Endothelial cell of umbilical vein (primary cell): ENCODE measurements around the gene GFER. TPM values are rescaled to one million over a fixed set of nuclear protein-coding genes. Genes with fewer than 3 reads are reported as not detected.

Source experiments
- BruUV-seq: library from RNA; stranded (reverse); fragments of 400-500 nt; replicated peaks from 2 replicates; lab custom pipeline; 2021; lab: Mats Ljungman, UMichigan
- CTCF ChIA-PET: fragments of 300-600, 350-600 bp; sonication (Branson Sonifier 250); formaldehyde crosslinking; loops from one replicate; lab custom pipeline; 2021; ENCODE audit warnings: antibody characterized with exemption, inconsistent platforms; lab: Charles Lee
- POLR2A ChIA-PET: fragments of 300-600, 350-600 bp; sonication (Branson Sonifier 250); formaldehyde crosslinking; loops from one replicate; lab custom pipeline; 2021; ENCODE audit warnings: antibody characterized with exemption, inconsistent platforms; lab: Charles Lee
- DNase-seq: peaks from one replicate; pipeline ENCODE4 v3.0.0-alpha.2; 2011; ENCODE audit warnings: low read depth, low spot score
- FAIRE-seq: peaks from 2 replicates; lab custom pipeline; 2011; peaks lifted over from hg19 to GRCh38; lab: Jason Lieb, UNC
- H2AFZ ChIP-seq: 2 replicates; pipeline ENCODE4 v1.6.0; 2012; ENCODE audit warnings: low read depth, low read length, control low read depth, inconsistent platforms
- H3K27ac ChIP-seq: 2 replicates; pipeline ENCODE4 v1.5.1; 2011; ENCODE audit warnings: low read depth, mild to moderate bottlenecking, control low read depth, low read length, moderate library complexity; ENCODE audit not compliant: insufficient read depth
- H3K27me3 ChIP-seq, 2 experiments: 2 replicates each; pipeline versions ENCODE4 v1.6.0 to v1.6.1; 2011; ENCODE audit warnings: low read length in 2 of 2, mixed read lengths in 1 of 2; ENCODE audit not compliant: control insufficient read depth in 2 of 2, insufficient read depth in 2 of 2
- H3K36me3 ChIP-seq, 2 experiments: 2 replicates in 1 of 2; 3 replicates in 1 of 2; pipeline ENCODE4 v1.5.1; 2011; ENCODE audit warnings: low read length in 2 of 2, mild to moderate bottlenecking in 1 of 2, moderate library complexity in 1 of 2; ENCODE audit not compliant: control insufficient read depth in 2 of 2, insufficient read depth in 2 of 2; ENCODE audit errors: extremely low read depth in 1 of 2
- H3K4me1 ChIP-seq: 3 replicates; pipeline ENCODE4 v1.5.1; 2011; ENCODE audit warnings: mild to moderate bottlenecking, low read length; ENCODE audit not compliant: control insufficient read depth, insufficient read depth; ENCODE audit errors: extremely low read depth
- H3K4me2 ChIP-seq: 2 replicates; pipeline ENCODE4 v1.6.1; 2011; ENCODE audit warnings: low read length, control low read depth, mixed read lengths; ENCODE audit not compliant: insufficient read depth
- H3K4me3 ChIP-seq, 3 experiments: fragments of 200-600 bp in 1 of 3; sonication (generic), shearing (Covaris generic) in 1 of 3; replicated peaks in 1 of 3; 2 replicates each; pipeline ENCODE4 v1.5.1; 2011 to 2016; ENCODE audit warnings: control low read depth in 3 of 3, low read length in 3 of 3, mild to moderate bottlenecking in 2 of 3, inconsistent platforms in 1 of 3, low read depth in 1 of 3, moderate library complexity in 1 of 3; ENCODE audit not compliant: insufficient read depth in 1 of 3
- H3K79me2 ChIP-seq: 2 replicates; pipeline ENCODE4 v1.6.0; 2012; ENCODE audit warnings: low read length, inconsistent platforms; ENCODE audit not compliant: control insufficient read depth, insufficient read depth
- H3K9ac ChIP-seq: replicated peaks from 2 replicates; pipeline ENCODE3; 2011; ENCODE audit warnings: low read length, control low read depth; ENCODE audit not compliant: insufficient read depth; ENCODE audit errors: extremely low read depth
- H3K9me1 ChIP-seq: replicated peaks from 3 replicates; pipeline ENCODE4 v1.6.0; 2011; ENCODE audit warnings: mild to moderate bottlenecking, low read length; ENCODE audit not compliant: control insufficient read depth, insufficient read depth; ENCODE audit errors: extremely low read depth
- H3K9me3 ChIP-seq: replicated peaks from 2 replicates; pipeline ENCODE4 v1.5.1; 2012; ENCODE audit warnings: low read length, inconsistent platforms; ENCODE audit not compliant: control insufficient read depth, insufficient read depth
- H4K20me1 ChIP-seq: replicated peaks from 2 replicates; pipeline ENCODE3; 2011; ENCODE audit warnings: mild to moderate bottlenecking, low read length; ENCODE audit not compliant: control insufficient read depth, insufficient read depth; ENCODE audit errors: extremely low read depth
- EZH2 ChIP-seq: IDR thresholded peaks from 2 replicates; pipeline ENCODE4 v1.6.1; 2012; ENCODE audit warnings: borderline replicate concordance, low read depth, mild to moderate bottlenecking, moderate library complexity, low read length, inconsistent platforms; ENCODE audit not compliant: severe bottlenecking
- POLR2A ChIP-seq: IDR thresholded peaks from 2 replicates; pipeline ENCODE4 v1.6.1; 2012; ENCODE audit warnings: low read depth, mild to moderate bottlenecking, control low read depth, low read length
- POLR2AphosphoS5 ChIP-seq: IDR thresholded peaks from 2 replicates; pipeline ENCODE4 v1.6.1; 2012; ENCODE audit warnings: low read depth, mild to moderate bottlenecking, control low read depth, low read length, moderate library complexity; ENCODE audit not compliant: insufficient read depth
- dilution Hi-C: fragments of 300-500 bp; cut with MboI; formaldehyde crosslinking; loops from one replicate; pipeline ENCODE4 v1.15.0; 2019; ENCODE audit warnings: low sequenced_read_pairs; ENCODE audit not compliant: extremely low pct_ligation_motif_present
- intact Hi-C: fragments of 100-400 bp; cut with micrococcal nuclease; formaldehyde crosslinking; loops from one replicate; pipeline ENCODE4 v1.10.0; 2022
- polyA plus RNA-seq, 4 experiments: library from polyadenylated mRNA; depleted of rRNA in 3 of 4; stranded (reverse) in 3 of 4; unstranded in 1 of 4; fragments of >200 nt; gene quantifications; 2 replicates each; pipeline versions ENCODE4 v1.2.1 to v1.2.3, GENCODE V29; 2011 to 2012; ENCODE audit warnings: missing spikeins in 1 of 4
- total RNA-seq: library from RNA; stranded (reverse); gene quantifications from 2 replicates; pipeline ENCODE4 v1.2.3, GENCODE V29; 2021
- TF ChIP-seq, protein P1 (sequence below): IDR thresholded peaks from 2 replicates; pipeline ENCODE4 v1.6.1; 2011; ENCODE audit not compliant: insufficient read depth, insufficient read length

GFER gene
- total and polyA plus RNA-seq, 2 donors (not counting 3 experiments of a cell fraction or from before 2014, with no cell fraction given) = 13.7 to 29.9 TPM

DNA sequence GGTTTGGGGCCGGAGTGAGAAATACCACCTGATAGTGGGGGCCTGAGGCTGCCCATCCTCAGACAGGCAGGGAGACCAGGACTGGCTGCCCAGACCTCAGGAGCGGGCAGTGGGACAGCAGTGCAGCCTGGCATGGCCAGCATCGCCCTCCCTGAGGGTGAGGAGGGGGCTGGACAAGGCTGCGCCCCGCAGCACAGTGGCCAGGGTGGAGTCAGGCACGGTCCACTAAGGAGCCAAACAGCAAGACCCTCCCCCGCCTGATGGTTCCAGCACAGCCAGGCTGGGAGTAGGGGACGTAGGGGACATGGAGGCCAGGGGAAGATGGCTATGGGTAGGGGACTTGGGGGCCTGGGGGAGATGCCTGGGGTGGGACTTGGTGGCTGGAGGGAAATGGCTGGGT is 22.3 kb downstream of the GFER start:
- BruUV-seq = no TSS peak
- Histone ChIP-seq H3K27ac (no peak overlapping the region), H4K20me1 (no peaks in the 10 kb centered on the region), H3K4me3 (no peak overlapping the region), H3K36me3 (peaks cover 0 to 20% of the 10 kb centered on the region in 2 experiments), H3K4me1 (peaks cover 48% of the 10 kb centered on the region), H3K9ac (no peak overlapping the region), H3K27me3 (no peaks in the 10 kb centered on the region), H3K4me2 (no peak overlapping the region), H3K9me3 (no peaks in the 10 kb centered on the region), H3K79me2 (peaks cover 72% of the 10 kb centered on the region), H2AFZ (no peak overlapping the region), H3K9me1 (no peaks in the 10 kb centered on the region)
- ChIA-PET CTCF (interaction anchor here (1.4 to 4.0 kb wide), 3 partner anchors 134 to 246 kb away, joined by 3 to 85 read pairs (median 14); no protein-coding TSS in a partner anchor), POLR2A (no interaction called here)
- FAIRE-seq = no peak
- intact Hi-C loops (no loop called here), dilution Hi-C loops (no loop called here)
- TF ChIP-seq, protein P1, sequence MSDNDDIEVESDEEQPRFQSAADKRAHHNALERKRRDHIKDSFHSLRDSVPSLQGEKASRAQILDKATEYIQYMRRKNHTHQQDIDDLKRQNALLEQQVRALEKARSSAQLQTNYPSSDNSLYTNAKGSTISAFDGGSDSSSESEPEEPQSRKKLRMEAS = no peak
- no peak for TF ChIP-seq EZH2
- TF ChIP-seq POLR2A = no peak
- TF ChIP-seq POLR2AphosphoS5 = no peak
- no peak for DNase-seq

DNA sequence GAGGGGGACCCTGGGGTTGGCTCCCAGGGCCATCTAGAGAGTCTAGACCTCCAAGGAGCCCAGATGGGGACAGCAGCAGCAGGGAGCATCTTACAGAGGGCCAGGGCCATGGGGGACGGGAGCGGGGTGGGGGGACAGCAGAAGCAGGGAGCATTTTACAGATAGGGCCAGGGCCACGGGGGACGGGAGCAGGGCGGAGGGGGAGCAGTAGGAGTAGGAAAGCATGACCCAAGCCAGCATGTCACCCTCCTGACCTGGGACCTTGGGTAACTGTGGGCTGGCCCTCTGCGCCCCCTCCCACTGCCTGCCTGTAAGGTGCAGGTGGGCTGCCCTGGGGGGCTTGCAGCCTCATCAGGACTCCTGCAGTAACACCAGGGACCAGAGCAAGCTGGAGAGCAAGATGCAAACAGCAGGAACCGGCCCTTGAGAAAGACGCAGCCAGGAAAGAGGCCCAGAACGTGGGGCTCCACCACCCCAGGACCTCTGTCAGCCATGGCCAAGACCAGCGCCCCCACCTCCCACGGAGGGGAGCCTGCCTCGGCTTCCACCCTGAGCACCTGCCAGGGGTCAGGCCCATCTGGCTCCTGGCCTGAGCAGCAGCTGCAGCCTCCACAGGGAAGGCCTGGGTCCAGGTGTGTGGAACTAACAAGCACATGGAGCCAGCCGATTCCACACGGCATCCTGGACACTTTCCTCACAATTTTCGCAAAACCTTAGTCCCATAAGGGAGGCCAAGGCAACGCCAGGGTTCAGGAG is 23.3 kb downstream of the GFER start:
- H3K27ac ChIP-seq = peak overlapping the region; percentile 82
- H3K27me3 ChIP-seq = no peaks in the 10 kb centered on the region
- no peak overlapping the region for H2AFZ ChIP-seq
- peaks cover 48% of the 10 kb centered on the region for H3K4me1 ChIP-seq
- peaks cover 69% of the 10 kb centered on the region for H3K79me2 ChIP-seq
- peak overlapping the region in 2 of 3 experiments; percentile 0 to 71 for H3K4me3 ChIP-seq
- FAIRE-seq (no peak), DNase-seq (no peak)
- intact Hi-C loops = no loop called here
- dilution Hi-C loops = no loop called here
- no peaks in the 10 kb centered on the region for H3K9me1 ChIP-seq
- peak overlapping the region; percentile 43 for H3K9ac ChIP-seq
- POLR2A ChIA-PET = interaction anchor here (0.6 to 1.0 kb wide), 2 partner anchors 139 to 148 kb away, joined by 3 read pairs; partner anchors contain the start of gene TRAF7
- peaks cover 0 to 11% of the 10 kb centered on the region in 2 experiments for H3K36me3 ChIP-seq
- peak overlapping the region; percentile 92 for H3K4me2 ChIP-seq
- CTCF ChIA-PET = interaction anchor here (0.8 to 2.7 kb wide), 8 partner anchors 9 to 148 kb away, joined by 3 to 28 read pairs (median 4); partner anchors contain the start of gene TRAF7
- no peaks in the 10 kb centered on the region for H4K20me1 ChIP-seq
- no TSS peak for BruUV-seq
- TF ChIP-seq POLR2A = peak; percentile 24
- no peak for TF ChIP-seq POLR2AphosphoS5
- no peaks in the 10 kb centered on the region for H3K9me3 ChIP-seq
